SK-N-SH (cell line): ENCODE data around the gene HHEX.
A peak's percentile ranks its signal among the peaks of the same experiment; 100 is the strongest.

ENCODE experiments used
- CTCF ChIP-seq: fragments of 200-600 bp; sonication (generic); IDR thresholded peaks from 2 replicates; pipeline ENCODE4 v1.6.1; 2017; ENCODE audit warnings: antibody characterized with exemption, mild to moderate bottlenecking, moderate library complexity
- FOSL2 ChIP-seq: IDR thresholded peaks from 2 replicates; pipeline ENCODE4 v1.4.0; 2012; ENCODE audit warnings: low read depth, mild to moderate bottlenecking, moderate library complexity, borderline replicate concordance

GRCh38 chr10:92688927-92689662 is 660 bp upstream of the HHEX start:
- 0 out of 2 replicates have a peak, but pooled peaks have one; percentile 22 for TF ChIP-seq CTCF
- no peak for TF ChIP-seq FOSL2
